HG03558 (cell line): ENCODE results near the gene PTHLH.

ENCODE experiments used
- ATAC-seq: cut with Tn5 transposase; IDR thresholded peaks from one replicate; pipeline ENCODE4 v1.9.1; 2021; ENCODE audit warnings: moderate number of reproducible peaks; ENCODE audit not compliant: unreplicated experiment; ENCODE audit errors: extremely low read depth

The PTHLH gene

GRCh38 chr12:27946421-27946820 lies 26.1 kb downstream of the PTHLH start:
- ATAC-seq = no peak

- peak; percentile 83 for ATAC-seq
Observed at GRCh38 chr12:27940756-27941402, 31.7 kb downstream of the PTHLH start.

- no peak for ATAC-seq
Observed at GRCh38 chr12:27940245-27940644, 32.3 kb downstream of the PTHLH start.

- ATAC-seq = no peak
Observed at GRCh38 chr12:27937768-27938167, 34.8 kb downstream of the PTHLH start.

GRCh38 chr12:27936196-27936595 lies 36.3 kb downstream of the PTHLH start:
- no peak for ATAC-seq

GRCh38 chr12:27934276-27934675 lies 38.3 kb downstream of the PTHLH start:
- no peak for ATAC-seq

GRCh38 chr12:27931390-27931789 lies 41.1 kb downstream of the PTHLH start:
- no peak for ATAC-seq

GRCh38 chr12:27927347-27927746 lies 45.2 kb downstream of the PTHLH start:
- no peak for ATAC-seq

GRCh38 chr12:27924350-27925135 lies 48.0 kb downstream of the PTHLH start:
- no peak for ATAC-seq

- ATAC-seq = no peak
Observed at GRCh38 chr12:27922531-27923139, 49.9 kb downstream of the PTHLH start.

GRCh38 chr12:27919671-27920235 lies 52.8 kb downstream of the PTHLH start:
- no peak for ATAC-seq

- no peak for ATAC-seq
Observed at GRCh38 chr12:27915536-27915935, 57.0 kb downstream of the PTHLH start.

GRCh38 chr12:27915021-27915420 lies 57.5 kb downstream of the PTHLH start:
- ATAC-seq = no peak

- ATAC-seq = no peak
Observed at GRCh38 chr12:27913999-27914614, 58.4 kb downstream of the PTHLH start.

- no peak for ATAC-seq
Observed at GRCh38 chr12:27911397-27911796, 61.1 kb downstream of the PTHLH start.
